Measurements from ENCODE around the gene STIMATE.

Gene STIMATE

GRCh38 chr3:52897130-52898122, at the start of gene STIMATE:
STIMATE (minus strand) TSS chr3:52897548; CDS start chr3:52897450, 98 bp downstream.
- in situ Hi-C loops (cut with MboI; ENCODE audit: low sequenced_read_pairs), result no loop called here

GRCh38 chr3:52939600-52939999, 42.3 kb upstream of the STIMATE start:
- in situ Hi-C loops (cut with MboI; ENCODE audit: low sequenced_read_pairs), result no loop called here

DNA sequence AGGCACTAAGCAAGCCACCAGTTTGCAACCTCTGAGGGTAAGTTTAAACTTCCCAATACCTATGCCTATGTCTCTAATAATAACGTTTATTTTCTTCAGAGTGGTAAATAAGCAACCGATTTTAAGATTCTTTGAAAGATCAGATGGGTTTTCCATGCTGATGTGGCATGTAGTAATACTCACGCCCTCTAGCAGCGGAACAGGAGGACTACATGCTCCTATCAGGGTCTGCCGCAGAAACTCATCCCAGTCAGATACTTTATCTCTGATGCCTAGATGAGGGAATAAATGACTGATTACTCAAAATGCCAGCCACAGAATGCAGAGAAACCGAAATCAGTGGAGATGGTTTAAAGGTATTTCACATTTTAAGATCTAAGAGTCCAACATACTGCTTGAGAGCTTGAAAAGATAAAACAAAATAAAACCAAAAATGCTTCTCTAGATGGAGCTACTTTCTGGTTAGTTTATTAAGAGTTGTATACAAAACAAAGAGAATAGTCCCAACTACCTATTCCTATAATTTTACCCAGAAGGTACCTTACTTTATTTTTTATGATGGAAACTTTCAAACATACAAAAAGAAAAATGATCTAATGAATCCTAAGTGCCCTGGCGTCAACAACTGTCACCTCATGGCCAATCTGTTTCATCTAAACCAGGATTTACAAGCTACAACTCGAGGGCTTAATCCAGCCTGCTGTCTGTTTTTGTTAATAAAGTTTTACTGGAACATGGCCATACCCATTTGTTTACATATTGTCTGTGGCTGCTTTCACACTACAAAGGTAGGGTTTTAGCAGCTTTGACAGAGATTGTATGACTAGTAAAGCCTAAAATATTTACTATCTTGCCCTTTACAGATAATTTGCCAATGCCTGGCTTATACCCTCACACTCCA, 37.5 kb upstream of the STIMATE start:
- in situ Hi-C loops (cut with MboI; ENCODE audit: low sequenced_read_pairs), result no loop called here

DNA sequence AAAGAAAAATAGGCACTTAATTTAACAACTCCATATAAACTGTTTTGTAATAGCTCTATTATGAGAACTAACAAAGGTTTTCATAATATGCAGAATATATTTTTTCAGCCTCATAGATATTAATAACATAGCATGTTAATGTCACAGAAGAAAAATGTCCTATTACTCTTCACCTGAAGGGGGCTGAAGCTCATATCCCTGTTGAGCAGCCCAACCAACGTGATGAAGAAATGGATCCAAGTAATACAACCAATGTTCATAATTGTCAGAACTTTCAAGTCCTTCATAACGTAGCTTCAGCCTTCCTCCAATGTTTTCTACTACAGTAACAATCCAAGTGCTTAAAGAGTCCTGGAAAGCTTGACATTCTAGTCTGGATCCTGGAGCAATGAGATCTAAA, 34.5 kb upstream of the STIMATE start:
- in situ Hi-C loops (cut with MboI; ENCODE audit: low sequenced_read_pairs), result no loop called here

DNA sequence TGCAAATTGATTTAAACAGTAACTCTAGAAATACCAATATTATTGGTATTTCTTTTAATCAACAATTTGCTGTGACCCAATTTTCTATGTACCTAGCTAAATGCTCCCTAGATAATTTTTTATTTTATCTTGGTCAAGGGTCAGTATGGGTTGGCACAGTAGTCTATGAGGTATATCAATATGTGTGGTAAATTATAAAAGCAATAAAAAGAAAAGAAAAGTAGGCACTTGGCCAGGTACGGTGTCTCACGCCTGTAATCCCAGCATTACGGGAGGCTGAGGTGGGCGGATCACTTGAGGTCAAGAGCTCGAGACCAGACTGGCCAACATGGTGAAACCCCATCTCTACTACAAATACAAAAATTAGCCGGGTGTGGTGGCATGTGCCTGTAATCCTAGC, 34.0 kb upstream of the STIMATE start:
- in situ Hi-C loops (cut with MboI; ENCODE audit: low sequenced_read_pairs), result no loop called here

GRCh38 chr3:52930748-52931147, 33.4 kb upstream of the STIMATE start:
- in situ Hi-C loops (cut with MboI; ENCODE audit: low sequenced_read_pairs), result no loop called here

DNA sequence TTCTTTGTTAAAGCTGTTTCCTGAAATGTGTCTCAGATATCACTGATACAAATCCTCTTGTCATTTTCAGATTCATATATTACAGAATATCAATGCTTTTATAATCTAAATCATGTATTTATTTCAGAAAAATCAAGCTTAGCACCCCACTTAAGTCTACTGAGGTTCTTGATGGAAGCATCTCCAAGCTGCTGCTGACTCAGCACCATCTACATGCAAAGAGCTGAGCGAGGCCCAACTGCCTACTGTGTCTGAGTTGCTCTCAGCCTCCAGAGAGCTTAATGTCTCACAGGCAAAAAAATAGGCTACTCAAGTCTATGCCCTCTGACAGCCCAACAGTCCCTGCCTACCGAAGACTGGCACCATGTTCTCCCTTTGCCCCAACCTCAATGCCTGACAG, 29.2 kb upstream of the STIMATE start:
- in situ Hi-C loops (cut with MboI; ENCODE audit: low sequenced_read_pairs), result no loop called here

DNA sequence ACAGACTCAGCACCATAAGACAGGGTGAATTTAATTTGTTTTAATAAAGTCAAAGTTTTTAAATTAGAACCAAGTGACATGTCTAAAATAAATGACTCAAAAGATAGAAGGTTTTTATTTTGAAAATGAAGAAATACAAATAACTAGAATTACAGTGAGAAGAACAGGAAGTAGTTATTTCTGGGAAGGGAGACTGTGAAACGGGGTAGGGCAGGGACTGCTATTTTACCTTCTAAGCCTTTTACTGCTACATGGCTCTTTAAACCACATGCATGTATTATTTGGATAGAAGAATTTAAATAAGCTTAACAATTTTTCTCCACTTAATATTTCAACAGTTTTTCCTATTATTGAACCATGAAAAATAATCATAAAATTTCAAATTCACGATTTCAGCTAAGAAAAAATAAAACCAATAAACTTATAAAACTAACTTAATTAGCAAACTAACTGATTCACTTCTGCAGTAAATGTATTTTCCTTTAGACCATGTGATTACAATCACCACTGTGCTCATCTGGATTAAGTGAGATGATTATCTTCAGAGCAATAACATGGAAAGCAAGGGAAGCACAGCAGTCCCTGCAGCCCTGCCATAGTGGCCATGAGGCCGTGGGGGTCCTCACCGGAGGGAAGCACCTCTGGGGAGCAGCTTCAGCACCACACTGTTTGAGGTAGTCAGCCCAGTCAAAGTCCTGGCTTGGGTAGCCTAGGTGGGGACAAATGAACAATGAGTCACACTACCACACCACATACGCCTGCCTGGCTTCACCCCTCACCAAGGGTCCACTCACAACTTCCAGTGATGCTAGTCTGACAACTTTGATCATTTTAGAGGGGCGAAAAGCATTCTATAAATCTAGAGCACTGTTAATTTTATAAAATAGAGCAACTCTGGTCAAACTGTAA, 28.3 kb upstream of the STIMATE start:
- in situ Hi-C loops (cut with MboI; ENCODE audit: low sequenced_read_pairs), result no loop called here

DNA sequence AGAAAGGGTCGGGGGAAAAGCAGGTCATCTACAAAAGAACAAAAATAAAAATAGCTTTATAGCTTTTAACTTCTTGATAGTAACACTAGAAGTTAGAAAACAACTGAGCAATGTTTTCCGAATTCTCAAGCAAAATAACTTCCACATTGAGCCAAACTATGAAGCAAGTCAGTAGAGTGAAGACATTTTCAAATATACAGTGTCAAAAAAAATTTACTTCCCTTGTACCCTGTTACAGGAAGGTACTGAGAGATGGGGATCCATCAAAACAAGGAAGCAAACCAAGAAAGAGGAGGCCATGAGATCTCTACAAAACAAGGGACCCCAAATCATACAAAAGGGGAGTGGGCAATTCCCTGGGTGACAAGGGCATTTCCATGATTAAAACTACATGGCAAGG, 26.6 kb upstream of the STIMATE start:
- in situ Hi-C loops (cut with MboI; ENCODE audit: low sequenced_read_pairs), result no loop called here

GRCh38 chr3:52920841-52921240, 23.5 kb upstream of the STIMATE start:
- in situ Hi-C loops (cut with MboI; ENCODE audit: low sequenced_read_pairs), result no loop called here

GRCh38 chr3:52917044-52917443, 19.7 kb upstream of the STIMATE start:
- in situ Hi-C loops (cut with MboI; ENCODE audit: low sequenced_read_pairs), result no loop called here

DNA sequence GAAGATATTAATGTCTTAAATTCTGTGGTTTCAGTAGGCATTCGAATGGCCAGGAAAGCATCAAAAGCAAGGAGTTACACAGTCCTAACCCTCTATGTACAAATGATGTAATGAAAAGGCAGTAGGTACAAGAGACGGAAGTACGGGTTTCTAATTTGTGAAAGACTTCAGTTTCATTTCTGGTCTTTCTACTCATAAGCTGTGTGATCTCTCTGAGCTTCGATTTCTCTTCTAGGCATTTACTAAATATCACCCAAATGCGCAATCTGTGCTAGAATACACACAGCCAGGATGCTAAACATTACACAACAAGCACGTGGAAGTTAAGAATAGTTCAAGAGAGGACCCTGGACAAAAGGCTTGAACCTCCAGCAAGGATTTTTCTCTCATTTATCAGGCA, 17.9 kb upstream of the STIMATE start:
- in situ Hi-C loops (cut with MboI; ENCODE audit: low sequenced_read_pairs), result no loop called here

- in situ Hi-C loops (cut with MboI; ENCODE audit: low sequenced_read_pairs), result no loop called here
Measured at GRCh38 chr3:52912885-52913731, 15.8 kb upstream of the STIMATE start.

- in situ Hi-C loops (cut with MboI; ENCODE audit: low sequenced_read_pairs), result no loop called here
Measured at GRCh38 chr3:52910823-52911222, 13.5 kb upstream of the STIMATE start.

GRCh38 chr3:52907497-52907896, 10.1 kb upstream of the STIMATE start:
- in situ Hi-C loops (cut with MboI; ENCODE audit: low sequenced_read_pairs), result no loop called here

- in situ Hi-C loops (cut with MboI; ENCODE audit: low sequenced_read_pairs), result no loop called here
Measured at GRCh38 chr3:52904552-52904951, 7.2 kb upstream of the STIMATE start.

DNA sequence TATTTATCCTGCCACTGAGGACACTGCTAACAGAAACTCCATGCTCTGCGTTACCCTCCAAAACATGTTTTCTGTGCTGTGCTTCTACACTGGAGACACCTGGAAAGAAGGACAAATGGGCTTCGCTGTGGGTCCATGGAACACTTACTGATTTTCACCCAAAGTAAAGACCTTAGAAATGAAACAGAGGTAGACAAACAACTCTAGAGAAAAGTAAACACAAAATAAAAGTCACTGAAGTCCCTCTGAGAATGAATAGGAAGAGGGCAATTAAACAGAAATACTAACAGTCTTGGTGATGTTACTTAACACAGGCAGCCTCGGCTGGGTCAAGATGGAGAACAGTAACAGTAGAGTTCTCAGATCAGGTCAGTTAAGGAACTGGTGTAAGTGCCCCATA, 6.7 kb upstream of the STIMATE start:
- in situ Hi-C loops (cut with MboI; ENCODE audit: low sequenced_read_pairs), result no loop called here

DNA sequence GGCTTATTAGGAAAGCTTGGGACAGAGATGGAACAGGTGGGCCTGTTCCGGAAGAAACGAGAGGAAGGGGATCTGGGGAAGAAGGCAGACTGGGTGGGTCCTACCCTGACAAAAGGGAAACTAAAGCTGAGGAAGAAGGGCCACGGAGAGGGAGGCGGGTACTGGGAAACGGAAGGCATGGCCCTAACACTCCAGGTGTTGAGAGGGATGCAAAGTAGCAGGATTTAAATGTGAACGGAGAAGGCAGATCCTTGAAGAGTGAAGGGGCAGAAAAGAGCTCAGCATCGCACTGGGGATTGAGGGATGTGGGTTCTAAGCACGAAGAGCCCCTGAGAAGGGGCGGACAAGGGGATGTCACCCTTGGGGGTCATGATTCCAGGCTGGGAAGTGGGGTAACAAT, 735 bp downstream of the STIMATE start:
- in situ Hi-C loops (cut with MboI; ENCODE audit: low sequenced_read_pairs), result no loop called here

- in situ Hi-C loops (cut with MboI; ENCODE audit: low sequenced_read_pairs), result no loop called here
Measured at GRCh38 chr3:52896151-52896550, 1.2 kb downstream of the STIMATE start.

- in situ Hi-C loops (cut with MboI; ENCODE audit: low sequenced_read_pairs), result no loop called here
Measured at GRCh38 chr3:52895418-52895817, 1.9 kb downstream of the STIMATE start.

All from HL-60/S4 (cell line).